ENCODE data around the gene PAK3. TPM values are rescaled to one million over a fixed set of nuclear protein-coding genes. Genes with fewer than 3 reads are reported as not detected.

The PAK3 gene
- total RNA-seq, 4 donors from 2014 or later, result 0.27 to 0.80 (median 0.77) TPM

DNA sequence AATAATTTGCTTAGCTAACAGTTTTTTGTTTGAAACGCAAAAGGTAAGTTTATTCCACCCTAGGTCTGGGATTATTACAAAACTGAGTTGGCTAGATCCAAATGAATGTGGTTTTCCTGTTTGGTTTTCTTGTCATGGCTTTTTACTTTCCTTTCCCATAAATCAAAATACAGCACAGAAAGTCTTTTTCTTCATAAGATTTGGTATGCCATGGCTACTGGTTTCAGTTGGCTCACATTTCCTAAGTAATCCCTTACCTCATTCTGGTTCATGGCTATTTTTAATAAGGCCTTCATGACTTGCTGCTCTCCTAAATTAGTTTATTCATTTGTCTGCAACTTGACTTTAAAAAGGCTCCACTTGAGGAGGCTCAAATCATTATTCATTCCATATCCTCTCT lies 12.9 kb upstream of the PAK3 start:
- Histone ChIP-seq H3K4me1 (no peaks in the 10 kb centered on the region), H3K27ac (no peak overlapping the region), H3K36me3 (no peaks in the 10 kb centered on the region), H3K4me3 (no peak overlapping the region), H3K9me3 (no peaks in the 10 kb centered on the region), H3K27me3 (no peaks in the 10 kb centered on the region)
- no peak for DNase-seq
- 41 to 56% methylated on average over 1 of the region's 1 CpG for WGBS, 2 donors (ENCODE audit: low coverage in 1 of 2)
- in situ Hi-C loops (cut with MboI; ENCODE audit: low pct_ligation_motif_present in 1 of 4, low pct_unique_long_range_greater_than_20kb in 1 of 4, low sequenced_read_pairs in 3 of 4), result no loop called here
- intact Hi-C loops (cut with DNase I; ENCODE audit: low total_unique reads), result no loop called here
- no peak for TF ChIP-seq EP300 (IDR thresholded peaks at IDR 0.05; ENCODE audit: low read depth)
- TF ChIP-seq, protein P1, sequence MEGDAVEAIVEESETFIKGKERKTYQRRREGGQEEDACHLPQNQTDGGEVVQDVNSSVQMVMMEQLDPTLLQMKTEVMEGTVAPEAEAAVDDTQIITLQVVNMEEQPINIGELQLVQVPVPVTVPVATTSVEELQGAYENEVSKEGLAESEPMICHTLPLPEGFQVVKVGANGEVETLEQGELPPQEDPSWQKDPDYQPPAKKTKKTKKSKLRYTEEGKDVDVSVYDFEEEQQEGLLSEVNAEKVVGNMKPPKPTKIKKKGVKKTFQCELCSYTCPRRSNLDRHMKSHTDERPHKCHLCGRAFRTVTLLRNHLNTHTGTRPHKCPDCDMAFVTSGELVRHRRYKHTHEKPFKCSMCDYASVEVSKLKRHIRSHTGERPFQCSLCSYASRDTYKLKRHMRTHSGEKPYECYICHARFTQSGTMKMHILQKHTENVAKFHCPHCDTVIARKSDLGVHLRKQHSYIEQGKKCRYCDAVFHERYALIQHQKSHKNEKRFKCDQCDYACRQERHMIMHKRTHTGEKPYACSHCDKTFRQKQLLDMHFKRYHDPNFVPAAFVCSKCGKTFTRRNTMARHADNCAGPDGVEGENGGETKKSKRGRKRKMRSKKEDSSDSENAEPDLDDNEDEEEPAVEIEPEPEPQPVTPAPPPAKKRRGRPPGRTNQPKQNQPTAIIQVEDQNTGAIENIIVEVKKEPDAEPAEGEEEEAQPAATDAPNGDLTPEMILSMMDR (IDR thresholded peaks at IDR 0.05), result no peak
- no peak for TF ChIP-seq POLR2A (IDR thresholded peaks at IDR 0.05)
- no peak for TF ChIP-seq POLR2AphosphoS5 (IDR thresholded peaks at IDR 0.05)

DNA sequence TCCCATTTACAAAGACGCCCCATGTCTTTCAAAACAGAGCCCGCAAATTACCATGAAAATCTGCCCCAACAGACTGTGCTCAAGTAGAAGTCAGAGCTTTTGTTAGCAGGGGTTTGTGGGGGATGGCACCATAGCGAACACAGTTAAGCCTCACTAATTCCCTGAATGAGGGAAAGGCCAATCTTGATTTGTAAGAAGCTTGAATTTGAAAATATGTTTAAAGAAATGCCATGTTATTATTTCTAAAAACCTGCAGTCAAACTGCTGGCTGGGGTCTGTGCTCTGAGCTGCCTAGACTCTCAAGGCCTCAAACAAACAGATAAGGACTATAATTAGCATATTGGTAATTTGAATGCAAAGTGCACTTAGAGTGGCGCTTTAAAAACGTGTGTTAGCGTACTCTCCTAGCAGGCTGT lies 9.4 kb upstream of the PAK3 start:
- H3K4me1 ChIP-seq, result no peaks in the 10 kb centered on the region
- no peak for DNase-seq
- no peak overlapping the region for H3K27ac ChIP-seq
- no peaks in the 10 kb centered on the region for H3K27me3 ChIP-seq
- intact Hi-C loops (cut with DNase I; ENCODE audit: low total_unique reads) (no loop called here), in situ Hi-C loops (cut with MboI; ENCODE audit: low pct_ligation_motif_present in 1 of 4, low pct_unique_long_range_greater_than_20kb in 1 of 4, low sequenced_read_pairs in 3 of 4) (no loop called here)
- no peaks in the 10 kb centered on the region for H3K36me3 ChIP-seq
- no peaks in the 10 kb centered on the region for H3K9me3 ChIP-seq
- H3K4me3 ChIP-seq, result no peak overlapping the region
- TF ChIP-seq, protein P1 (IDR thresholded peaks at IDR 0.05), result no peak
- no peak for TF ChIP-seq POLR2A (IDR thresholded peaks at IDR 0.05)
- no peak for TF ChIP-seq EP300 (IDR thresholded peaks at IDR 0.05; ENCODE audit: low read depth)
- no peak for TF ChIP-seq POLR2AphosphoS5 (IDR thresholded peaks at IDR 0.05)
- 48% methylated on average over 6 of the region's 6 CpGs; no CpG with 5 or more reads in 1 of the 2 donors for WGBS, 2 donors (ENCODE audit: low coverage in 1 of 2)

DNA sequence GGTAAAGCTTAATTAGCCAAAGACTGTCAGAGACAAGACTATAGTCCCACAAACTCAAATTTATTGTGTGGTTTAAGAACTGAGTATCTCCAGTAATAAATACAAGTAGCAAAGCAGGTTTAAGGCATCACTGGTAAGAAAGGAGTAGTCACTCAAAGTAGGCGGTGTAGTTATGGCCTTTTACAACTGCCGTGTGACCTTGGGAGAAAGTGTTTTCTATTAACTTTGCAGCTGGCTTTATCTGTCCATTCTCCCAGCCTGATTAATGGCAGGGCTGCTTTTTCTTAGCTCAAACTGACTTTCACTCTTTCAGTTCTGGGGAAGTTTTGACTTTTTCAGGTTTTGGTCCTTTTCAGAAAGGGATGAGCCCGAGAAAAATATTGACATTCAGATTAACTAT lies 7.4 kb upstream of the PAK3 start:
- in situ Hi-C loops (cut with MboI; ENCODE audit: low pct_ligation_motif_present in 1 of 4, low pct_unique_long_range_greater_than_20kb in 1 of 4, low sequenced_read_pairs in 3 of 4), result no loop called here
- Histone ChIP-seq H3K36me3 (no peaks in the 10 kb centered on the region), H3K9me3 (no peaks in the 10 kb centered on the region), H3K4me3 (no peak overlapping the region), H3K27ac (no peak overlapping the region), H3K4me1 (no peaks in the 10 kb centered on the region), H3K27me3 (no peaks in the 10 kb centered on the region)
- TF ChIP-seq POLR2AphosphoS5 (IDR thresholded peaks at IDR 0.05), result no peak
- TF ChIP-seq, protein P1 (IDR thresholded peaks at IDR 0.05), result no peak
- TF ChIP-seq EP300 (IDR thresholded peaks at IDR 0.05; ENCODE audit: low read depth), result no peak
- no peak for TF ChIP-seq POLR2A (IDR thresholded peaks at IDR 0.05)
- 55% methylated on average over 3 of the region's 3 CpGs; no CpG with 5 or more reads in 1 of the 2 donors for WGBS, 2 donors (ENCODE audit: low coverage in 1 of 2)
- intact Hi-C loops (cut with DNase I; ENCODE audit: low total_unique reads), result no loop called here
- no peak for DNase-seq

DNA sequence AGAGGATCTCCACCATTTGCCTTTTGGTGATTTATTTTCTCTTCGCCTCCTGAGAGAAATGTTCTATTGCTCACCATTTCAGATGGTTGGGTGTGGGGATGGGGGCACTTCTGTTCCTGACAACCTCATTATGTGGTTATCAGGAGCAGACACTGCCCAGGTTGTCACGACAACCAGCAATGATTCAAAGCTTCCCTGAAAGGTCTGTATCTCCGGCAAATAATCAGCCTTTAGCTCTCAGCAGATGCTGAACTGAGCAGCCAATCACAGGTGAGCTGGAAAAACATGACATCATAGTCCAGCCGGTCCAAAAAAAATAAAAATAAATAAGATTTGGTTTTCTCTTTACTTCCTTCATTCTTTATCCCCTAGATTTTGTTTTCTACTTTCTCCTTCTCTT lies 5.5 kb upstream of the PAK3 start:
- DNase-seq, result no peak
- 62% methylated on average over 4 of the region's 4 CpGs; no CpG with 5 or more reads in 1 of the 2 donors for WGBS, 2 donors (ENCODE audit: low coverage in 1 of 2)
- H3K27ac ChIP-seq, result no peak overlapping the region
- H3K9me3 ChIP-seq, result no peaks in the 10 kb centered on the region
- no peaks in the 10 kb centered on the region for H3K36me3 ChIP-seq
- no peak overlapping the region for H3K4me3 ChIP-seq
- TF ChIP-seq, protein P1 (IDR thresholded peaks at IDR 0.05), result no peak
- TF ChIP-seq POLR2A (IDR thresholded peaks at IDR 0.05) (no peak), POLR2AphosphoS5 (IDR thresholded peaks at IDR 0.05) (no peak), EP300 (IDR thresholded peaks at IDR 0.05; ENCODE audit: low read depth) (no peak)
- H3K27me3 ChIP-seq, result peaks cover 9% of the 10 kb centered on the region
- intact Hi-C loops (cut with DNase I; ENCODE audit: low total_unique reads), result no loop called here
- in situ Hi-C loops (cut with MboI; ENCODE audit: low pct_ligation_motif_present in 1 of 4, low pct_unique_long_range_greater_than_20kb in 1 of 4, low sequenced_read_pairs in 3 of 4), result no loop called here
- H3K4me1 ChIP-seq, result no peaks in the 10 kb centered on the region
